BLaER1 treated with 17β-estradiol and CSF1 and Interleukin-3, amounts not matched to agents 10 nM and 100 nM (cell line): ENCODE results near the gene SERPINE1.

Source experiments
- H3K27ac ChIP-seq, 11 experiments: shearing (Covaris generic); formaldehyde crosslinking; 2 replicates each; pipeline ENCODE4 v1.8.1; 2022
- H3K27me3 ChIP-seq, 11 experiments: shearing (Covaris generic); formaldehyde crosslinking; 2 replicates each; pipeline ENCODE4 v1.8.1; 2022
- H3K36me3 ChIP-seq, 11 experiments: shearing (Covaris generic); formaldehyde crosslinking; 2 replicates each; pipeline ENCODE4 v1.8.1; 2022
- H3K4me1 ChIP-seq, 10 experiments: shearing (Covaris generic); formaldehyde crosslinking; 2 replicates each; pipeline ENCODE4 v1.8.1; 2022
- H3K4me2 ChIP-seq, 11 experiments: shearing (Covaris generic); formaldehyde crosslinking; 2 replicates each; pipeline ENCODE4 v1.8.1; 2022
- H3K4me3 ChIP-seq, 10 experiments: shearing (Covaris generic); formaldehyde crosslinking; 2 replicates each; pipeline ENCODE4 v1.8.1; 2022
- H3K9ac ChIP-seq, 11 experiments: shearing (Covaris generic); formaldehyde crosslinking; 2 replicates each; pipeline ENCODE4 v1.8.1; 2022
- H3K9me3 ChIP-seq, 11 experiments: shearing (Covaris generic); formaldehyde crosslinking; replicated peaks in 1 of 11; 2 replicates each; pipeline ENCODE4 v1.8.1; 2022
- H4K20me1 ChIP-seq, 11 experiments: shearing (Covaris generic); formaldehyde crosslinking; 2 replicates each; pipeline ENCODE4 v1.8.1; 2022
- Cebpa-rat ChIP-seq, 11 experiments: shearing (Covaris generic); IDR thresholded peaks; 2 replicates each; pipeline ENCODE4 v1.8.1; 2022

The SERPINE1 gene

GRCh38 chr7:101177644-101178043 is 50.7 kb downstream of the SERPINE1 start:
- peak overlapping the region in 1 of 11 experiments; percentile 86; a peak in 3 of 22 replicates for H3K4me2 ChIP-seq
- peaks cover 92 to 100% (median 100%) of the 10 kb centered on the region in 11 experiments for H3K27me3 ChIP-seq
- no peak overlapping the region for H3K9ac ChIP-seq
- H3K27ac ChIP-seq: no peak overlapping the region
- peaks cover 18 to 61% (median 38%) of the 10 kb centered on the region in 10 experiments; a peak in 19 of 20 replicates for H3K4me1 ChIP-seq
- H3K9me3 ChIP-seq: peaks cover 0 to 26% (median 22%) of the 10 kb centered on the region in 11 experiments; a peak in 18 of 22 replicates
- H3K4me3 ChIP-seq: no peak overlapping the region
- peaks cover 0 to 22% (median 0%) of the 10 kb centered on the region in 11 experiments; a peak in 5 of 22 replicates for H4K20me1 ChIP-seq
- TF ChIP-seq Cebpa-rat (IDR thresholded peaks at IDR 0.05): no peak
- H3K36me3 ChIP-seq: no peaks in the 10 kb centered on the region

DNA sequence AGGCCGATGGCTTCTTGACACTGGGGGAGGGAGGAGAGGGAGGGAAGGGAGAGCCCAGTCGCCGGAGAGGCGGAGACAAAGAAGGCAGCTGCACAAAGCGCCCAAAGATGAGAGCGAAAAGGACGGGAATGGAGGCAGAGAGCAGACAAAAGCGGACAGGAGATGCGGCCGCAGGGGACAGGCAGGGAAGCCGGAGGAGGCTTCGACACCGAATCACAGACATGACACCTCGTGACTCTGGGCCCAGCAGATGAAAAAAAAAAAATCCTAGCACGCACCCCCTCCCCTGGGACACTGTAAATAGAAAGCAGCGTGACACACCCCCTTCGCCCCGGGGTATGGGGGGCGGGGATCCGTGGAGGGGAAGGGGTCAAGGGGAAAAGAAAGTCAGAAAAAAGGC is 52.2 kb downstream of the SERPINE1 start:
- Histone ChIP-seq H4K20me1 (peaks cover 0 to 14% (median 0%) of the 10 kb centered on the region in 11 experiments; a peak in 3 of 22 replicates), H3K9me3 (peaks cover 0 to 12% (median 7%) of the 10 kb centered on the region in 11 experiments; a peak in 13 of 22 replicates), H3K27ac (no peak overlapping the region), H3K4me3 (peak overlapping the region in 6 of 10 experiments; percentile 16 to 54 (median 40); a peak in 6 of 20 replicates), H3K27me3 (peaks cover 77 to 87% (median 86%) of the 10 kb centered on the region in 11 experiments), H3K4me1 (peaks cover 7 to 47% (median 23%) of the 10 kb centered on the region in 10 experiments; a peak in 18 of 20 replicates), H3K36me3 (no peaks in the 10 kb centered on the region), H3K9ac (peak overlapping the region in 1 of 11 experiments; percentile 41; a peak in 1 of 22 replicates), H3K4me2 (peak overlapping the region; percentile 58 to 88 (median 79); a peak in 21 of 22 replicates)
- no peak for TF ChIP-seq Cebpa-rat (IDR thresholded peaks at IDR 0.05)

GRCh38 chr7:101179713-101180112 is 52.8 kb downstream of the SERPINE1 start:
- H3K9me3 ChIP-seq: peaks cover 0 to 9% (median 5%) of the 10 kb centered on the region in 11 experiments; a peak in 5 of 22 replicates
- H3K4me3 ChIP-seq: peak overlapping the region in 7 of 10 experiments; percentile 5 to 53 (median 39); a peak in 8 of 20 replicates
- peak overlapping the region; percentile 27 to 86 (median 73); a peak in 21 of 22 replicates for H3K4me2 ChIP-seq
- no peaks in the 10 kb centered on the region for H3K36me3 ChIP-seq
- no peak overlapping the region for H3K27ac ChIP-seq
- H4K20me1 ChIP-seq: peaks cover 0 to 14% (median 0%) of the 10 kb centered on the region in 11 experiments; a peak in 3 of 22 replicates
- H3K4me1 ChIP-seq: peaks cover 10 to 41% (median 17%) of the 10 kb centered on the region in 10 experiments
- TF ChIP-seq Cebpa-rat (IDR thresholded peaks at IDR 0.05): no peak
- no peak overlapping the region for H3K9ac ChIP-seq
- H3K27me3 ChIP-seq: peaks cover 71 to 81% (median 80%) of the 10 kb centered on the region in 11 experiments

- peaks cover 66 to 76% (median 75%) of the 10 kb centered on the region in 11 experiments for H3K27me3 ChIP-seq
- no peak for TF ChIP-seq Cebpa-rat (IDR thresholded peaks at IDR 0.05)
- peak within 1 kb of the TSS in 9 of 10 experiments; percentile 5 to 54 (median 39); a peak in 9 of 20 replicates for H3K4me3 ChIP-seq
- no peaks in the 10 kb centered on the region for H3K36me3 ChIP-seq
- H3K9ac ChIP-seq: peak within 1 kb of the TSS in 1 of 11 experiments; percentile 41; a peak in 1 of 22 replicates
- H3K4me1 ChIP-seq: peaks cover 15 to 40% (median 18%) of the 10 kb centered on the region in 10 experiments
- peak within 1 kb of the TSS; percentile 58 to 88 (median 79) for H3K4me2 ChIP-seq
- H3K9me3 ChIP-seq: peaks cover 0 to 9% (median 5%) of the 10 kb centered on the region in 11 experiments; a peak in 5 of 22 replicates
- peaks cover 0 to 14% (median 0%) of the 10 kb centered on the region in 11 experiments; a peak in 3 of 22 replicates for H4K20me1 ChIP-seq
- H3K27ac ChIP-seq: no peak within 1 kb of the TSS
Observed at GRCh38 chr7:101180130-101180755, 53.3 kb downstream of the SERPINE1 start, which contains the start of gene NAT16. NAT16 (minus strand) TSS chr7:101180293; CDS start chr7:101174807, 5,486 bp downstream.

DNA sequence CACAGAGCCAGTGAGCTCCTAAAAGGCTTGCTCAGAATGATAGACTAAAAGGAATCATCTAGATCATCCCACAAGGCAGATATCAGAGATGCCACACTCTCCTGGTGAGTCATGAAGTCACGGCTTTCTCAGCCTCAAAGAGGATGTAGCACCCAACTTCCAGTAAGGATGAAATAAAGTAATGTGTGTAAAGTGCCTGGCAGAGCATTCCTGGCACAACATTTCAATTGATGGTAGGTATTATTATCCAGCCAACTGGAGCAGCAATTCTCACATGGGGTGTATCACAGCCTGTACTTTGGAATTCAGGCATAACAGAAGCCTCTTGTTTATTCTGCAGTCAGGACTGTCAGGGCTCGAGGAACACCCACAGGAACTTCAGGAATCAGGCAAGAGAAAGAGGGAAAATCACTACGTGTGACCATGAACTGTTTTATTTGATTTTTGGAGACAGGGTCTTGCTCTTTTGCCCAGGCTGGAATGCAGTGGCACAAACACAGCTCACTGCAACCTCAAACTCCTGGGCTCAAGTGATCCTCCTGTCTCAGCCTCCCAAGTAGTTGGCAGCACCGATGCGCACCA is 58.4 kb downstream of the SERPINE1 start:
- H3K4me2 ChIP-seq: peak overlapping the region in 2 of 11 experiments; percentile 33 to 36; a peak in 4 of 22 replicates
- H3K36me3 ChIP-seq: no peaks in the 10 kb centered on the region
- peaks cover 14 to 25% (median 24%) of the 10 kb centered on the region in 11 experiments for H3K27me3 ChIP-seq
- H3K27ac ChIP-seq: no peak overlapping the region
- no peak overlapping the region for H3K4me3 ChIP-seq
- H3K9me3 ChIP-seq: peaks cover 0 to 9% (median 5%) of the 10 kb centered on the region in 11 experiments; a peak in 5 of 22 replicates
- H3K9ac ChIP-seq: no peak overlapping the region
- H4K20me1 ChIP-seq: peaks cover 0 to 5% (median 0%) of the 10 kb centered on the region in 11 experiments; a peak in 3 of 22 replicates
- H3K4me1 ChIP-seq: peaks cover 0 to 22% (median 3%) of the 10 kb centered on the region in 10 experiments; a peak in 9 of 20 replicates
- no peak for TF ChIP-seq Cebpa-rat (IDR thresholded peaks at IDR 0.05)

DNA sequence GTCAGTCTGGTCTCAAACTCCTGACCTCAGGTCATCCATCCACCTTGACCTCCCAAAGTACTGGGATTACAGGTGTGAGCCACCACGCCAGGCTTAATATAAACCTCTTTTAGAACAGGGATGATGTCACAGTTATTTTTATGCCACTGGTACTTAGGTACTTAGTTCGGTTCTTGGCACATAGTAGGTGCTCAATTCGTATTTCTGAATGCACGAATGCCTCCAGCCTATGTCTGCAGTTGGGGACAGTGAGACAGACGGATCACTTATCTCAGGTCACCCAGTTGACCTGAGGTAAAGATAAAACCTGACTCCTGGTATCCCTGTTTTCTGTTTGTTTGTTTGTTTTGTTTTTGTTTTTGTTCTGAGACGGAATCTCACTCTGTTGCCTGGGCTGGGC is 59.3 kb downstream of the SERPINE1 start:
- no peaks in the 10 kb centered on the region for H4K20me1 ChIP-seq
- peaks cover 0 to 9% (median 5%) of the 10 kb centered on the region in 11 experiments; a peak in 5 of 22 replicates for H3K9me3 ChIP-seq
- H3K27ac ChIP-seq: no peak overlapping the region
- H3K27me3 ChIP-seq: peaks cover 6 to 16% (median 15%) of the 10 kb centered on the region in 11 experiments
- no peaks in the 10 kb centered on the region for H3K36me3 ChIP-seq
- TF ChIP-seq Cebpa-rat (IDR thresholded peaks at IDR 0.05): no peak
- peaks cover 0 to 22% (median 3%) of the 10 kb centered on the region in 10 experiments; a peak in 6 of 20 replicates for H3K4me1 ChIP-seq
- H3K9ac ChIP-seq: no peak overlapping the region
- H3K4me2 ChIP-seq: peak overlapping the region in 1 of 11 experiments; percentile 11; a peak in 1 of 22 replicates
- H3K4me3 ChIP-seq: no peak overlapping the region

- peaks cover 0 to 22% (median 3%) of the 10 kb centered on the region in 10 experiments; a peak in 6 of 20 replicates for H3K4me1 ChIP-seq
- H3K36me3 ChIP-seq: no peaks in the 10 kb centered on the region
- peaks cover 0 to 9% (median 8%) of the 10 kb centered on the region in 11 experiments; a peak in 20 of 22 replicates for H3K27me3 ChIP-seq
- no peak overlapping the region for H3K9ac ChIP-seq
- no peaks in the 10 kb centered on the region for H4K20me1 ChIP-seq
- H3K4me3 ChIP-seq: no peak overlapping the region
- H3K4me2 ChIP-seq: peak overlapping the region in 3 of 11 experiments; percentile 7 to 16 (median 11); a peak in 4 of 22 replicates
- H3K27ac ChIP-seq: 0 out of 22 replicates have a peak overlapping the region, but pooled peaks of 1 of the 11 experiments have one; percentile 39
- peaks cover 0 to 9% (median 5%) of the 10 kb centered on the region in 11 experiments; a peak in 5 of 22 replicates for H3K9me3 ChIP-seq
- no peak for TF ChIP-seq Cebpa-rat (IDR thresholded peaks at IDR 0.05)
Observed at GRCh38 chr7:101186844-101187428, 60.0 kb downstream of the SERPINE1 start.
